HepG2 (cell line): ENCODE results near the gene LRRTM3. TPM values are rescaled to one million over a fixed set of nuclear protein-coding genes. Genes with fewer than 3 reads are reported as not detected.

Experiments used
- ATAC-seq: fragments of 200-7000 bp; cut with Tn5 transposase; 3 replicates; pipeline ENCODE4 v1.9.1; 2020; ENCODE audit warnings: mild to moderate bottlenecking, moderate library complexity
- BruUV-seq: library from RNA; stranded (reverse); fragments of 400-500 nt; replicated peaks from 2 replicates; lab custom pipeline; 2021; lab: Mats Ljungman, UMichigan
- CTCF ChIA-PET: fragments of 300-600 bp; formaldehyde crosslinking; extraction: SDS; loops from one replicate; lab custom pipeline; 2021; ENCODE audit warnings: low total read pairs, inconsistent platforms, low intra/inter-chr PET ratio; lab: Yijun Ruan, JAX
- POLR2A ChIA-PET: fragments of 350-600 bp; sonication (Branson Sonifier 250); formaldehyde crosslinking; loops from one replicate; lab custom pipeline; 2020; ENCODE audit warnings: antibody characterized with exemption, inconsistent platforms; lab: Yijun Ruan, JAX
- DNase-seq: peaks from one replicate; pipeline ENCODE4 v3.0.0-alpha.2; 2015; ENCODE audit warnings: low spot score
- FAIRE-seq: peaks from 3 replicates; lab custom pipeline; 2011; peaks lifted over from hg19 to GRCh38; lab: Jason Lieb, UNC
- H2AFZ ChIP-seq: one replicate; pipeline ENCODE4 v1.6.1; 2011; ENCODE audit warnings: low read length, inconsistent platforms
- H3K27ac ChIP-seq: fragments of 300-600 bp; 3 replicates; pipeline ENCODE4 v1.8.0; 2011; ENCODE audit warnings: mixed run types, mild to moderate bottlenecking, mixed read lengths, low read length, inconsistent platforms; ENCODE audit not compliant: insufficient read depth; ENCODE audit errors: extremely low read length
- H3K27me3 ChIP-seq, 2 experiments: fragments of 200-600 bp in 1 of 2; 2 replicates in 1 of 2; 3 replicates in 1 of 2; pipeline versions ENCODE4 v1.6.0 to v1.8.0; 2011; ENCODE audit warnings: low read length in 2 of 2, mild to moderate bottlenecking in 2 of 2, moderate library complexity in 2 of 2, inconsistent platforms in 1 of 2; ENCODE audit not compliant: insufficient read depth in 2 of 2, control insufficient read depth in 1 of 2
- H3K36me3 ChIP-seq, 2 experiments: fragments of 200-600 bp in 1 of 2; replicated peaks in 1 of 2; 2 replicates in 1 of 2; 3 replicates in 1 of 2; pipeline versions ENCODE4 v1.5.1 to v1.8.0; 2011; ENCODE audit warnings: low read length in 2 of 2, inconsistent platforms in 1 of 2; ENCODE audit not compliant: insufficient read depth in 2 of 2, control insufficient read depth in 1 of 2
- H3K4me1 ChIP-seq: 2 replicates; pipeline ENCODE4 v1.5.1; 2012; ENCODE audit warnings: low read length, inconsistent platforms; ENCODE audit not compliant: insufficient read depth
- H3K4me2 ChIP-seq: 2 replicates; pipeline ENCODE4 v1.6.0; 2011; ENCODE audit warnings: low read depth, low read length, inconsistent platforms
- H3K4me3 ChIP-seq, 3 experiments: fragments of 200-600 bp in 1 of 3; sonication (generic), shearing (Covaris generic) in 1 of 3; replicated peaks in 1 of 3; 2 replicates each; pipeline ENCODE4 v1.5.1; 2011 to 2016; ENCODE audit warnings: low read length in 3 of 3, inconsistent platforms in 2 of 3, low read depth in 2 of 3, mild to moderate bottlenecking in 2 of 3, control low read depth in 1 of 3, mixed read lengths in 1 of 3; ENCODE audit not compliant: insufficient read depth in 1 of 3
- H3K79me2 ChIP-seq: one replicate; pipeline ENCODE4 v1.6.1; 2011; ENCODE audit warnings: low read length, inconsistent platforms; ENCODE audit not compliant: insufficient read depth
- H3K9ac ChIP-seq: 2 replicates; pipeline ENCODE4 v1.6.0; 2011; ENCODE audit warnings: mild to moderate bottlenecking, low read depth, low read length, inconsistent platforms; ENCODE audit not compliant: insufficient read depth
- H3K9me3 ChIP-seq: 2 replicates; pipeline ENCODE4 v1.5.1; 2012; ENCODE audit warnings: mild to moderate bottlenecking, low read length
- H4K20me1 ChIP-seq: 2 replicates; pipeline ENCODE4 v1.6.0; 2011; ENCODE audit warnings: inconsistent platforms, mild to moderate bottlenecking, low read length, moderate library complexity; ENCODE audit not compliant: insufficient read depth
- HNRNPK ChIP-seq: fragments of 200-400 bp; formaldehyde crosslinking; IDR thresholded peaks from 2 replicates; pipeline ENCODE4 v1.6.1; 2018; ENCODE audit warnings: low read length, low read depth, moderate library complexity, mild to moderate bottlenecking; ENCODE audit not compliant: poor library complexity, severe bottlenecking
- IRX3 ChIP-seq: sonication (generic); formaldehyde crosslinking; IDR thresholded peaks from 2 replicates; pipeline ENCODE4 v1.8.1; 2023; ENCODE audit warnings: mild to moderate bottlenecking, low read depth, missing genetic modification reagents, borderline replicate concordance
- KLF15 ChIP-seq: sonication (generic); formaldehyde crosslinking; IDR thresholded peaks from 2 replicates; pipeline ENCODE4 v1.8.1; 2023; ENCODE audit warnings: borderline replicate concordance, mild to moderate bottlenecking, inconsistent platforms, missing genetic modification reagents, mixed read lengths
- SIN3A ChIP-seq: IDR thresholded peaks from 2 replicates; pipeline ENCODE4 v1.6.1; 2011; ENCODE audit warnings: low read depth, mild to moderate bottlenecking, control low read depth, low read length, borderline replicate concordance
- XBP1 ChIP-seq: sonication (generic); formaldehyde crosslinking; IDR thresholded peaks from 2 replicates; pipeline ENCODE4 v1.5.0; 2020; ENCODE audit warnings: missing genetic modification reagents
- ZKSCAN1 ChIP-seq: fragments of 150-350 bp; IDR thresholded peaks from 2 replicates; pipeline ENCODE4 v1.6.1; 2014; ENCODE audit warnings: low read length
- ZSCAN12 ChIP-seq: sonication (generic); formaldehyde crosslinking; IDR thresholded peaks from 2 replicates; pipeline ENCODE4 v1.9.0; 2021; ENCODE audit warnings: mild to moderate bottlenecking, missing genetic modification reagents
- in situ Hi-C: cut with HindIII; loops from 2 replicates; pipeline ENCODE4 v1.10.0; 2017; ENCODE audit warnings: low pct_unique_long_range_greater_than_20kb; ENCODE audit not compliant: extremely low pct_ligation_motif_present
- intact Hi-C: fragments of 100-400 bp; cut with micrococcal nuclease; formaldehyde crosslinking; loops from one replicate; pipeline ENCODE4 v1.10.0; 2022; ENCODE audit not compliant: unreplicated experiment
- polyA plus RNA-seq, 8 experiments: library from polyadenylated mRNA; depleted of rRNA in 3 of 8; stranded (reverse) in 7 of 8; unstranded in 1 of 8; fragments of >200 nt; fragmentation: Illumina TruSeq in 4 of 8; extraction: Trizol in 4 of 8; gene quantifications; 2 replicates each; pipeline versions ENCODE4 v1.2.1 to v1.2.3, GENCODE V29; 2011 to 2016; ENCODE audit warnings: low read depth in 4 of 8, missing spikeins in 1 of 8, mixed read lengths in 1 of 8; ENCODE audit not compliant: insufficient read depth in 1 of 8
- total RNA-seq, 5 experiments: library from RNA; depleted of rRNA; stranded (reverse); fragments of >200 nt; fragmentation: Illumina TruSeq; extraction: Trizol; gene quantifications; 2 replicates each; pipeline ENCODE4 v1.2.3, GENCODE V29; 2016; ENCODE audit warnings: low read depth in 1 of 5
- TF ChIP-seq, protein P1 (sequence below): sonication (generic); formaldehyde crosslinking; IDR thresholded peaks from 2 replicates; pipeline ENCODE4 v1.4.0; 2020; ENCODE audit warnings: missing genetic modification reagents
- TF ChIP-seq, protein P2 (sequence below): sonication (generic); formaldehyde crosslinking; IDR thresholded peaks from 2 replicates; pipeline ENCODE4 v1.5.1; 2020; ENCODE audit warnings: missing genetic modification reagents, mild to moderate bottlenecking, borderline replicate concordance

LRRTM3 gene
- total and polyA plus RNA-seq, 2 of the 13 experiments (the other 11 are each of a cell fraction or from before 2014, with no cell fraction given) = not detected

DNA sequence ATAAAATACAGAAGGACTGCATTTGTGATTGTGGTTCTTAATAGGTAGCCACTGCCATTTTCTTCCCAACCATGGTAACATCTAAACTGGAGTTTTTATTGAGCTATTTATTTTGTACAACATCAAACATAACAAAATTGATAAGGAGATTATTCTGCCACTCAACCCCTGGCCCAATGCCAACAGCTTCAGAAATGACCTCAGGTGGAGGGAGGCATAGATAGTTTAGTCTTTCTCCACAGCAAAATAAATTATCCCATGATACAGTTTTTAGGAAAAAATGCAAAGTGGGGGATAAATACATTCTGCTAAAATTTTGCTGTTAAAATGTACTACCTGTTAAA is 57.6 kb downstream of the LRRTM3 start:
- in situ Hi-C loops = no loop called here
- DNase-seq = no peak

More for the DNA sequence above, 57.6 kb downstream of the LRRTM3 start:
- Histone ChIP-seq H3K4me2 (no peak overlapping the region), H3K4me3 (no peak overlapping the region), H3K9me3 (no peaks in the 10 kb centered on the region), H3K27me3 (no peaks in the 10 kb centered on the region), H3K4me1 (no peaks in the 10 kb centered on the region), H3K9ac (no peak overlapping the region), H3K27ac (no peak overlapping the region), H4K20me1 (no peaks in the 10 kb centered on the region), H3K36me3 (no peaks in the 10 kb centered on the region), H3K79me2 (no peaks in the 10 kb centered on the region), H2AFZ (no peak overlapping the region)
- ATAC-seq (no peak), FAIRE-seq (no peak)
- intact Hi-C loops = no loop called here
- ChIA-PET POLR2A (no interaction called here), CTCF (no interaction called here)
- TF ChIP-seq XBP1 (CRISPR knock-in tag) = no peak
- TF ChIP-seq SIN3A = no peak
- TF ChIP-seq ZKSCAN1 = no peak
- no peak for TF ChIP-seq IRX3 (CRISPR knock-in tag)
- TF ChIP-seq KLF15 (CRISPR knock-in tag) = no peak
- TF ChIP-seq, protein P1, sequence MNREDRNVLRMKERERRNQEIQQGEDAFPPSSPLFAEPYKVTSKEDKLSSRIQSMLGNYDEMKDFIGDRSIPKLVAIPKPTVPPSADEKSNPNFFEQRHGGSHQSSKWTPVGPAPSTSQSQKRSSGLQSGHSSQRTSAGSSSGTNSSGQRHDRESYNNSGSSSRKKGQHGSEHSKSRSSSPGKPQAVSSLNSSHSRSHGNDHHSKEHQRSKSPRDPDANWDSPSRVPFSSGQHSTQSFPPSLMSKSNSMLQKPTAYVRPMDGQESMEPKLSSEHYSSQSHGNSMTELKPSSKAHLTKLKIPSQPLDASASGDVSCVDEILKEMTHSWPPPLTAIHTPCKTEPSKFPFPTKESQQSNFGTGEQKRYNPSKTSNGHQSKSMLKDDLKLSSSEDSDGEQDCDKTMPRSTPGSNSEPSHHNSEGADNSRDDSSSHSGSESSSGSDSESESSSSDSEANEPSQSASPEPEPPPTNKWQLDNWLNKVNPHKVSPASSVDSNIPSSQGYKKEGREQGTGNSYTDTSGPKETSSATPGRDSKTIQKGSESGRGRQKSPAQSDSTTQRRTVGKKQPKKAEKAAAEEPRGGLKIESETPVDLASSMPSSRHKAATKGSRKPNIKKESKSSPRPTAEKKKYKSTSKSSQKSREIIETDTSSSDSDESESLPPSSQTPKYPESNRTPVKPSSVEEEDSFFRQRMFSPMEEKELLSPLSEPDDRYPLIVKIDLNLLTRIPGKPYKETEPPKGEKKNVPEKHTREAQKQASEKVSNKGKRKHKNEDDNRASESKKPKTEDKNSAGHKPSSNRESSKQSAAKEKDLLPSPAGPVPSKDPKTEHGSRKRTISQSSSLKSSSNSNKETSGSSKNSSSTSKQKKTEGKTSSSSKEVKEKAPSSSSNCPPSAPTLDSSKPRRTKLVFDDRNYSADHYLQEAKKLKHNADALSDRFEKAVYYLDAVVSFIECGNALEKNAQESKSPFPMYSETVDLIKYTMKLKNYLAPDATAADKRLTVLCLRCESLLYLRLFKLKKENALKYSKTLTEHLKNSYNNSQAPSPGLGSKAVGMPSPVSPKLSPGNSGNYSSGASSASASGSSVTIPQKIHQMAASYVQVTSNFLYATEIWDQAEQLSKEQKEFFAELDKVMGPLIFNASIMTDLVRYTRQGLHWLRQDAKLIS (CRISPR knock-in tag) = no peak
- TF ChIP-seq, protein P2, sequence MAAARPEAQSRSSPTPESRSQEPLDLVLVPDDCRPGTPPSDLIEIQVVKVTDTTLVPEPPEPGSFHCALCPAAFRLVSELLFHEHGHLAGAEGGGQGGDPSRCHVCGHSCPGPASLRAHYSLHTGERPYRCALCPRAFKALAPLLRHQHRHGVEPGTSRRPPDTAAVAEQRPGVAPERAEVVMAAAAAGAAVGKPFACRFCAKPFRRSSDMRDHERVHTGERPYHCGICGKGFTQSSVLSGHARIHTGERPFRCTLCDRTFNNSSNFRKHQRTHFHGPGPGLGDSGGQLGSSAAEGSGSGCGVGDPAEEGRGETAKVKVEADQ = no peak
- no peak for TF ChIP-seq HNRNPK
- no peak for TF ChIP-seq ZSCAN12
- no TSS peak for BruUV-seq
